K562 (cell line): Measurements from ENCODE around the gene DTD1. TPM values are rescaled to one million over a fixed set of nuclear protein-coding genes. Genes with fewer than 3 reads are reported as not detected.

Experiments used
- ATAC-seq: fragments of 200-7000 bp; cut with Tn5 transposase; 3 replicates; pipeline ENCODE4 v1.9.1; 2020; ENCODE audit warnings: moderate library complexity
- BruUV-seq: library from RNA; stranded (reverse); fragments of 400-500 nt; replicated peaks from 2 replicates; lab custom pipeline; 2021; lab: Mats Ljungman, UMichigan
- CTCF ChIA-PET: fragments of 300-600 bp; formaldehyde crosslinking; extraction: SDS; loops from one replicate; lab custom pipeline; 2021; ENCODE audit warnings: low intra/inter-chr PET ratio; lab: Yijun Ruan, JAX
- POLR2A ChIA-PET: fragments of 300-600, 350-650 bp; sonication (Branson Sonifier 250); formaldehyde crosslinking; extraction: SDS; loops from one replicate; lab custom pipeline; 2021; ENCODE audit warnings: antibody characterized with exemption, inconsistent platforms; lab: Yijun Ruan, JAX
- DNase-seq, 4 experiments: peaks; one replicate each; pipeline versions ENCODE4 v3.0.0 to v3.0.0-alpha.2; 2011 to 2018; ENCODE audit warnings: low spot score in 3 of 4, mixed read lengths in 3 of 4; ENCODE audit errors: extremely low read depth in 1 of 4
- FAIRE-seq: peaks from 2 replicates; lab custom pipeline; 2011; peaks lifted over from hg19 to GRCh38; lab: Jason Lieb, UNC
- H2AFZ ChIP-seq: 2 replicates; pipeline ENCODE4 v1.6.0; 2011; ENCODE audit warnings: low read depth, low read length, control low read depth, inconsistent platforms
- H3K27ac ChIP-seq: fragments of 200-600 bp; 3 replicates; pipeline ENCODE4 v1.8.0; 2011; ENCODE audit warnings: low read depth, mild to moderate bottlenecking, control low read depth, inconsistent platforms, low read length, moderate library complexity, mixed read lengths; ENCODE audit errors: extremely low read depth
- H3K27me3 ChIP-seq, 2 experiments: fragments of 300-600 bp in 1 of 2; 2 replicates in 1 of 2; 3 replicates in 1 of 2; pipeline versions ENCODE4 v1.6.0 to v1.8.0; 2011; ENCODE audit warnings: inconsistent platforms in 2 of 2, low read length in 2 of 2, mild to moderate bottlenecking in 1 of 2, mixed read lengths in 1 of 2, moderate library complexity in 1 of 2; ENCODE audit not compliant: control insufficient read depth in 2 of 2, insufficient read depth in 2 of 2
- H3K36me3 ChIP-seq: fragments of 300-600 bp; 3 replicates; pipeline ENCODE4 v1.8.0; 2011; ENCODE audit warnings: mild to moderate bottlenecking, low read length, inconsistent platforms; ENCODE audit not compliant: control insufficient read depth, insufficient read depth
- H3K4me1 ChIP-seq, 2 experiments: fragments of 200-600 bp in 1 of 2; replicated peaks in 1 of 2; 2 replicates in 1 of 2; 3 replicates in 1 of 2; pipeline versions ENCODE4 v1.5.1 to v1.8.0; 2011; ENCODE audit warnings: inconsistent platforms in 2 of 2, low read length in 2 of 2, mild to moderate bottlenecking in 1 of 2, mixed read lengths in 1 of 2, moderate library complexity in 1 of 2; ENCODE audit not compliant: control insufficient read depth in 2 of 2, insufficient read depth in 2 of 2
- H3K4me2 ChIP-seq: 2 replicates; pipeline ENCODE4 v1.6.1; 2011; ENCODE audit warnings: low read length, control low read depth, inconsistent platforms, mixed read lengths; ENCODE audit not compliant: insufficient read depth
- H3K4me3 ChIP-seq: fragments of 200-600 bp; sonication (generic), shearing (Covaris generic); 2 replicates; pipeline ENCODE4 v1.5.1; 2016; ENCODE audit warnings: control low read depth, inconsistent platforms
- H3K79me2 ChIP-seq: fragments of 200-600 bp; 3 replicates; pipeline ENCODE4 v1.8.0; 2011; ENCODE audit warnings: low read length, inconsistent platforms; ENCODE audit not compliant: control insufficient read depth, insufficient read depth
- H3K9ac ChIP-seq, 2 experiments: 2 replicates each; pipeline versions ENCODE4 v1.6.0 to v1.6.1; 2011; ENCODE audit warnings: low read depth in 2 of 2, low read length in 2 of 2, control low read depth in 1 of 2, inconsistent platforms in 1 of 2, mild to moderate bottlenecking in 1 of 2, mixed read lengths in 1 of 2; ENCODE audit not compliant: insufficient read depth in 1 of 2
- H3K9me1 ChIP-seq: one replicate; pipeline ENCODE4 v1.6.0; 2011; ENCODE audit warnings: inconsistent platforms, mild to moderate bottlenecking, low read length, moderate library complexity; ENCODE audit not compliant: control insufficient read depth, insufficient read depth
- H3K9me3 ChIP-seq: replicated peaks from 2 replicates; pipeline ENCODE4 v1.5.1; 2011; ENCODE audit warnings: low read depth, low read length, inconsistent platforms; ENCODE audit not compliant: control insufficient read depth, insufficient read depth
- H4K20me1 ChIP-seq: replicated peaks from 2 replicates; pipeline ENCODE4 v1.6.1; 2011; ENCODE audit warnings: low read length, inconsistent platforms, mixed read lengths; ENCODE audit not compliant: control insufficient read depth, insufficient read depth
- CBFA2T3 ChIP-seq: fragments of 450-650 bp; IDR thresholded peaks from 2 replicates; pipeline ENCODE4 v1.6.1; 2017
- FOXA3 ChIP-seq, 2 experiments: fragments of 450-650 bp in 1 of 2; sonication (generic) in 1 of 2; formaldehyde crosslinking; IDR thresholded peaks in 1 of 2; conservative IDR thresholded peaks in 1 of 2; 2 replicates each; pipeline versions ENCODE4 v1.4.0 to v1.8.0; 2020 to 2022; ENCODE audit warnings: mild to moderate bottlenecking in 2 of 2, missing genetic modification reagents in 1 of 2
- RBM17 ChIP-seq: fragments of 200-400 bp; formaldehyde crosslinking; IDR thresholded peaks from 2 replicates; pipeline ENCODE4 v1.6.1; 2017; ENCODE audit warnings: low read depth, mild to moderate bottlenecking, low read length, borderline replicate concordance
- RBM34 ChIP-seq: fragments of 200-400 bp; formaldehyde crosslinking; IDR thresholded peaks from 2 replicates; pipeline ENCODE4 v1.6.1; 2018; ENCODE audit warnings: low read length, borderline replicate concordance; ENCODE audit not compliant: insufficient read depth
- SMARCB1 ChIP-seq: IDR thresholded peaks from 2 replicates; pipeline ENCODE4 v1.6.1; 2011; ENCODE audit warnings: improper control_type of control experiment, low read depth; ENCODE audit not compliant: insufficient read length
- ZKSCAN3 ChIP-seq: fragments of 250-450 bp; sonication (Bioruptor Pico); IDR thresholded peaks from 2 replicates; pipeline ENCODE4 v1.4.0; 2020
- ZNF384 ChIP-seq: IDR thresholded peaks from 2 replicates; pipeline ENCODE4 v1.6.1; 2012; ENCODE audit warnings: low read depth, low read length, improper control_type of control experiment
- WGBS: fragments of 100-300 bp; shearing (Covaris generic); methylation state at CpG from one replicate; pipeline ENCODE4 v1.1.6; 2016; ENCODE audit warnings: low coverage, mixed read lengths; ENCODE audit not compliant: insufficient coverage; ENCODE audit errors: missing lambda C conversion rate; 5-methylcytosine and 5-hydroxymethylcytosine counted together
- in situ Hi-C: fragments of 300-500 bp; cut with MboI; formaldehyde crosslinking; loops from 4 replicates; pipeline ENCODE4 v1.15.0; 2018; ENCODE audit warnings: inconsistent platforms, mixed read lengths
- intact Hi-C: fragments of 100-400 bp; cut with micrococcal nuclease; formaldehyde crosslinking; loops from 2 replicates; pipeline ENCODE4 v1.14.2; 2022
- polyA plus RNA-seq, 8 experiments: library from polyadenylated mRNA; depleted of rRNA in 4 of 8; stranded (reverse) in 5 of 8; unstranded in 3 of 8; fragments of >200 nt; fragmentation: Nextera tagmentation in 2 of 8; fragmentation: Illumina TruSeq in 1 of 8; extraction: Ambion mirVana in 2 of 8; extraction: Trizol in 1 of 8; gene quantifications; 2 replicates each; pipeline versions ENCODE4 v1.2.1 to v1.2.3, GENCODE V29; 2011 to 2014; ENCODE audit warnings: inconsistent platforms in 1 of 8, missing spikeins in 1 of 8
- total RNA-seq, 7 experiments: library from RNA; depleted of rRNA in 6 of 7; stranded (reverse); fragments of >200 nt in 6 of 7; fragmentation: Illumina TruSeq in 2 of 7; extraction: Trizol in 2 of 7; gene quantifications; 2 replicates each; pipeline versions ENCODE4 v1.2.1 to v1.2.3, GENCODE V29; 2011 to 2021; ENCODE audit warnings: low replicate concordance in 1 of 7
- TF ChIP-seq, protein P1 (sequence below): sonication (generic); formaldehyde crosslinking; IDR thresholded peaks from 2 replicates; pipeline ENCODE4 v1.8.1; 2023; ENCODE audit warnings: mild to moderate bottlenecking, missing genetic modification reagents
- TF ChIP-seq, protein P2 (sequence below), 2 experiments: IDR thresholded peaks; 2 replicates each; pipeline ENCODE4 v1.6.1; 2011; ENCODE audit warnings: borderline replicate concordance in 1 of 2, control low read depth in 1 of 2, low read depth in 1 of 2, low read length in 1 of 2, mild to moderate bottlenecking in 1 of 2, mixed read lengths in 1 of 2, moderate library complexity in 1 of 2; ENCODE audit not compliant: insufficient read depth in 1 of 2, insufficient read length in 1 of 2, poor library complexity in 1 of 2, severe bottlenecking in 1 of 2; ENCODE audit errors: extremely low read depth in 1 of 2
- TF ChIP-seq, protein P3 (sequence below): fragments of 450-650 bp; IDR thresholded peaks from 2 replicates; pipeline ENCODE4 v1.6.1; 2017; ENCODE audit warnings: antibody characterized with exemption
- TF ChIP-seq, protein P4 (sequence below): sonication (generic); formaldehyde crosslinking; IDR thresholded peaks from 2 replicates; pipeline ENCODE4 v1.8.0; 2023; ENCODE audit warnings: mild to moderate bottlenecking, missing genetic modification reagents
- TF ChIP-seq, protein P5 (sequence below): fragments of 450-650 bp; IDR thresholded peaks from 2 replicates; pipeline ENCODE4 v1.6.1; 2018; ENCODE audit not compliant: partially characterized antibody

DTD1 gene
- total and polyA plus RNA-seq, 9 of the 15 experiments (the other 6 are each of a cell fraction or from before 2014, with no cell fraction given), result 5.7 to 28.6 (median 26.8) TPM

DNA sequence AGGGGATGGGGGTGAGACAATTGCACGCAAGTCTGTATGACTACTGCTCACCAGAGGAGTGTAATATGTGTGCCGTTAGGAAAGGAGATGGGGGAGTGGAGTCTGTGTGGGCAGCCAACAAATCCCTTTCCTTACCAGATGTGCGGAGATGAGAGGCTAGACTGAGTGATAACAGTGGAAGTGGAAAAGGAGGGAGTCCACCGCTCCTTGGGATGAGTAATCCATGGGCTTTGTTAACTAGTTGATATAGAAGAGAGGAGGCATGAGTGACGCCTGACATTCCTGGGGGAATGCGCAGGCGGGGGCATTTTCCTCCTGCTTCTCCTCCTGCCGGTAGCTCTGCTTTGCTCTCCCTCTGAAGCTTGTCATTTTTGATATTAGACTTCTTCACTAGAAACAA is 34.1 kb upstream of the DTD1 start:
- 93% methylated on average over 5 of the region's 8 CpGs for WGBS
- Histone ChIP-seq H3K4me1 (no peaks in the 10 kb centered on the region), H3K9ac (no peak overlapping the region), H2AFZ (no peak overlapping the region), H3K9me1 (no peaks in the 10 kb centered on the region), H3K9me3 (no peaks in the 10 kb centered on the region), H3K79me2 (no peaks in the 10 kb centered on the region), H3K27ac (no peak overlapping the region), H3K27me3 (no peaks in the 10 kb centered on the region), H3K4me3 (no peak overlapping the region), H3K4me2 (no peak overlapping the region), H4K20me1 (no peaks in the 10 kb centered on the region), H3K36me3 (peaks cover 53% of the 10 kb centered on the region)
- intact Hi-C loops (no loop called here), in situ Hi-C loops (no loop called here)
- BruUV-seq, result no TSS peak
- no peak for FAIRE-seq
- POLR2A ChIA-PET, result no interaction called here
- DNase-seq, result no peak
- CTCF ChIA-PET, result no interaction called here
- ATAC-seq, result no peak
- TF ChIP-seq, protein P1, sequence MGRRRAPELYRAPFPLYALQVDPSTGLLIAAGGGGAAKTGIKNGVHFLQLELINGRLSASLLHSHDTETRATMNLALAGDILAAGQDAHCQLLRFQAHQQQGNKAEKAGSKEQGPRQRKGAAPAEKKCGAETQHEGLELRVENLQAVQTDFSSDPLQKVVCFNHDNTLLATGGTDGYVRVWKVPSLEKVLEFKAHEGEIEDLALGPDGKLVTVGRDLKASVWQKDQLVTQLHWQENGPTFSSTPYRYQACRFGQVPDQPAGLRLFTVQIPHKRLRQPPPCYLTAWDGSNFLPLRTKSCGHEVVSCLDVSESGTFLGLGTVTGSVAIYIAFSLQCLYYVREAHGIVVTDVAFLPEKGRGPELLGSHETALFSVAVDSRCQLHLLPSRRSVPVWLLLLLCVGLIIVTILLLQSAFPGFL (CRISPR knock-in tag), result no peak
- TF ChIP-seq RBM17 (no peak), RBM34 (no peak), ZKSCAN3 (CRISPR knock-in tag) (no peak), SMARCB1 (no peak), ZNF384 (no peak), CBFA2T3 (no peak), FOXA3 (CRISPR knock-in tag; conservative IDR thresholded peaks at IDR 0.05 in 1 of 2, IDR thresholded peaks at IDR 0.05 in 1 of 2) (no peak)
- TF ChIP-seq, protein P2, sequence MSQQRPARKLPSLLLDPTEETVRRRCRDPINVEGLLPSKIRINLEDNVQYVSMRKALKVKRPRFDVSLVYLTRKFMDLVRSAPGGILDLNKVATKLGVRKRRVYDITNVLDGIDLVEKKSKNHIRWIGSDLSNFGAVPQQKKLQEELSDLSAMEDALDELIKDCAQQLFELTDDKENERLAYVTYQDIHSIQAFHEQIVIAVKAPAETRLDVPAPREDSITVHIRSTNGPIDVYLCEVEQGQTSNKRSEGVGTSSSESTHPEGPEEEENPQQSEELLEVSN (IDR thresholded peaks at IDR 0.05; ENCODE audit: borderline replicate concordance in 1 of 2, extremely low read depth in 1 of 2, insufficient read depth in 1 of 2, insufficient read length in 1 of 2, low read depth in 1 of 2, low read length in 1 of 2, poor library complexity in 1 of 2, severe bottlenecking in 1 of 2), result no peak
- TF ChIP-seq, protein P3, sequence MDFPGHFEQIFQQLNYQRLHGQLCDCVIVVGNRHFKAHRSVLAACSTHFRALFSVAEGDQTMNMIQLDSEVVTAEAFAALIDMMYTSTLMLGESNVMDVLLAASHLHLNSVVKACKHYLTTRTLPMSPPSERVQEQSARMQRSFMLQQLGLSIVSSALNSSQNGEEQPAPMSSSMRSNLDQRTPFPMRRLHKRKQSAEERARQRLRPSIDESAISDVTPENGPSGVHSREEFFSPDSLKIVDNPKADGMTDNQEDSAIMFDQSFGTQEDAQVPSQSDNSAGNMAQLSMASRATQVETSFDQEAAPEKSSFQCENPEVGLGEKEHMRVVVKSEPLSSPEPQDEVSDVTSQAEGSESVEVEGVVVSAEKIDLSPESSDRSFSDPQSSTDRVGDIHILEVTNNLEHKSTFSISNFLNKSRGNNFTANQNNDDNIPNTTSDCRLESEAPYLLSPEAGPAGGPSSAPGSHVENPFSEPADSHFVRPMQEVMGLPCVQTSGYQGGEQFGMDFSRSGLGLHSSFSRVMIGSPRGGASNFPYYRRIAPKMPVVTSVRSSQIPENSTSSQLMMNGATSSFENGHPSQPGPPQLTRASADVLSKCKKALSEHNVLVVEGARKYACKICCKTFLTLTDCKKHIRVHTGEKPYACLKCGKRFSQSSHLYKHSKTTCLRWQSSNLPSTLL, result no peak
- TF ChIP-seq, protein P4, sequence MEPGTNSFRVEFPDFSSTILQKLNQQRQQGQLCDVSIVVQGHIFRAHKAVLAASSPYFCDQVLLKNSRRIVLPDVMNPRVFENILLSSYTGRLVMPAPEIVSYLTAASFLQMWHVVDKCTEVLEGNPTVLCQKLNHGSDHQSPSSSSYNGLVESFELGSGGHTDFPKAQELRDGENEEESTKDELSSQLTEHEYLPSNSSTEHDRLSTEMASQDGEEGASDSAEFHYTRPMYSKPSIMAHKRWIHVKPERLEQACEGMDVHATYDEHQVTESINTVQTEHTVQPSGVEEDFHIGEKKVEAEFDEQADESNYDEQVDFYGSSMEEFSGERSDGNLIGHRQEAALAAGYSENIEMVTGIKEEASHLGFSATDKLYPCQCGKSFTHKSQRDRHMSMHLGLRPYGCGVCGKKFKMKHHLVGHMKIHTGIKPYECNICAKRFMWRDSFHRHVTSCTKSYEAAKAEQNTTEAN (CRISPR knock-in tag), result no peak
- TF ChIP-seq, protein P5, sequence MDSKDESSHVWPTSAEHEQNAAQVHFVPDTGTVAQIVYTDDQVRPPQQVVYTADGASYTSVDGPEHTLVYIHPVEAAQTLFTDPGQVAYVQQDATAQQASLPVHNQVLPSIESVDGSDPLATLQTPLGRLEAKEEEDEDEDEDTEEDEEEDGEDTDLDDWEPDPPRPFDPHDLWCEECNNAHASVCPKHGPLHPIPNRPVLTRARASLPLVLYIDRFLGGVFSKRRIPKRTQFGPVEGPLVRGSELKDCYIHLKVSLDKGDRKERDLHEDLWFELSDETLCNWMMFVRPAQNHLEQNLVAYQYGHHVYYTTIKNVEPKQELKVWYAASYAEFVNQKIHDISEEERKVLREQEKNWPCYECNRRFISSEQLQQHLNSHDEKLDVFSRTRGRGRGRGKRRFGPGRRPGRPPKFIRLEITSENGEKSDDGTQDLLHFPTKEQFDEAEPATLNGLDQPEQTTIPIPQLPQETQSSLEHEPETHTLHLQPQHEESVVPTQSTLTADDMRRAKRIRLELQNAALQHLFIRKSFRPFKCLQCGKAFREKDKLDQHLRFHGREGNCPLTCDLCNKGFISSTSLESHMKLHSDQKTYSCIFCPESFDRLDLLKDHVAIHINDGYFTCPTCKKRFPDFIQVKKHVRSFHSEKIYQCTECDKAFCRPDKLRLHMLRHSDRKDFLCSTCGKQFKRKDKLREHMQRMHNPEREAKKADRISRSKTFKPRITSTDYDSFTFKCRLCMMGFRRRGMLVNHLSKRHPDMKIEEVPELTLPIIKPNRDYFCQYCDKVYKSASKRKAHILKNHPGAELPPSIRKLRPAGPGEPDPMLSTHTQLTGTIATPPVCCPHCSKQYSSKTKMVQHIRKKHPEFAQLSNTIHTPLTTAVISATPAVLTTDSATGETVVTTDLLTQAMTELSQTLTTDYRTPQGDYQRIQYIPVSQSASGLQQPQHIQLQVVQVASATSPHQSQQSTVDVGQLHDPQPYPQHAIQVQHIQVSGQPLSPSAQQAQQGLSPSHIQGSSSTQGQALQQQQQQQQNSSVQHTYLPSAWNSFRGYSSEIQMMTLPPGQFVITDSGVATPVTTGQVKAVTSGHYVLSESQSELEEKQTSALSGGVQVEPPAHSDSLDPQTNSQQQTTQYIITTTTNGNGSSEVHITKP, result no peak
